GM12874 (cell line): ENCODE results near the gene KIF5A.

Source experiments
- CTCF ChIP-seq: IDR thresholded peaks from 2 replicates; pipeline ENCODE4 v1.5.1; 2011; ENCODE audit warnings: low read depth, mild to moderate bottlenecking, control low read depth, low read length, moderate library complexity; ENCODE audit not compliant: insufficient read depth

KIF5A gene

GRCh38 chr12:57541001-57541400, 8.8 kb upstream of the KIF5A start:
- TF ChIP-seq CTCF = no peak

GRCh38 chr12:57541717-57542116, 8.1 kb upstream of the KIF5A start:
- no peak for TF ChIP-seq CTCF

GRCh38 chr12:57543581-57543980, 6.3 kb upstream of the KIF5A start:
- no peak for TF ChIP-seq CTCF

- no peak for TF ChIP-seq CTCF
Observed at GRCh38 chr12:57545809-57546437, 3.9 kb upstream of the KIF5A start.

- TF ChIP-seq CTCF = 0 out of 2 replicates have a peak, but pooled peaks have one; percentile 16
Observed at GRCh38 chr12:57546438-57547287, 3.2 kb upstream of the KIF5A start, which contains the start of gene DCTN2. Gene DCTN2, minus strand, starts transcription at chr12:57547192. Its CDS starts 129 bp downstream, at chr12:57547063.

GRCh38 chr12:57547288-57548012, 2.4 kb upstream of the KIF5A start:
- TF ChIP-seq CTCF = no peak

- TF ChIP-seq CTCF = no peak
Observed at GRCh38 chr12:57548013-57548315, 1.9 kb upstream of the KIF5A start.
